Osteocyte (in vitro differentiated cells): ENCODE results near the gene MCTP2. TPM values are rescaled to one million over a fixed set of nuclear protein-coding genes. Genes with fewer than 3 reads are reported as not detected.

Experiments used
- DNase-seq: peaks from one replicate; pipeline ENCODE4 v3.0.0; 2021; ENCODE audit warnings: mixed read lengths; ENCODE audit not compliant: unreplicated experiment; ENCODE audit errors: extremely low spot score
- H3K27ac Mint-ChIP-seq: one replicate; pipeline ENCODE4 v1.8.0; 2021; ENCODE audit warnings: mild to moderate bottlenecking, mixed read lengths; ENCODE audit not compliant: unreplicated experiment
- H3K27me3 Mint-ChIP-seq: one replicate; pipeline ENCODE4 v1.8.0; 2021; ENCODE audit warnings: mixed read lengths; ENCODE audit not compliant: unreplicated experiment
- H3K36me3 Mint-ChIP-seq: one replicate; pipeline ENCODE4 v1.8.0; 2021; ENCODE audit warnings: mixed read lengths; ENCODE audit not compliant: unreplicated experiment
- H3K4me1 Mint-ChIP-seq: one replicate; pipeline ENCODE4 v1.8.0; 2021; ENCODE audit warnings: mixed read lengths; ENCODE audit not compliant: unreplicated experiment
- H3K4me3 Mint-ChIP-seq: one replicate; pipeline ENCODE4 v1.8.0; 2021; ENCODE audit warnings: mild to moderate bottlenecking, moderate library complexity, mixed read lengths; ENCODE audit not compliant: unreplicated experiment
- H3K9me3 Mint-ChIP-seq: one replicate; pipeline ENCODE4 v1.8.0; 2021; ENCODE audit warnings: mixed read lengths; ENCODE audit not compliant: unreplicated experiment
- total RNA-seq: library from RNA; stranded (reverse); gene quantifications from 2 replicates; pipeline ENCODE4 v1.2.1, GENCODE V29; 2021
- TF ChIP-seq, protein P1 (sequence below): fragments of 200-600 bp; sonication (generic); IDR thresholded peaks from 2 replicates; pipeline ENCODE4 v1.5.0; 2021; ENCODE audit warnings: antibody characterized with exemption, mild to moderate bottlenecking, moderate library complexity

Gene MCTP2
- total RNA-seq, 1 donor from 2014 or later, result 0.32 TPM

DNA sequence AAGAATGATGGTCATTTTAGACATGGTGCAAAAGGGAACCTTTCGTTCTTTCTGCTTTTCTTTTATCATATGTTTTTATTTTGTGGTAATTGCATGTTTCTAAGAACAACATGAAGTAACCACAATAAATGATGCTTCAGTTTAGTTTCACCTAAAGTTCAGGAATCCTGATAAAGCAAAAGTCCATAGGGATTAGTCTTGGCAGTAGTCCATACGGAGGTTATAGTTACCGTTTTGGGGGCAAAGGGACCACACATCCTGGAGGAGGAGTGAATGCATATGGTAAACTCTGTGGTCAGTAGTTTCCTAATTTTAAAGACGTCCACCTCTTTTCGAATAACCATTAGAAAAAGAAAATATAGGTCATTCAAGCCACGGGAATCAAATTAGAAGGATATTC lies 141.5 kb downstream of the MCTP2 start:
- no peak for DNase-seq
- H3K4me3 Mint-ChIP-seq, result no peak overlapping the region
- H3K27ac Mint-ChIP-seq, result no peak overlapping the region
- H3K4me1 Mint-ChIP-seq, result no peaks in the 10 kb centered on the region
- TF ChIP-seq, protein P1, sequence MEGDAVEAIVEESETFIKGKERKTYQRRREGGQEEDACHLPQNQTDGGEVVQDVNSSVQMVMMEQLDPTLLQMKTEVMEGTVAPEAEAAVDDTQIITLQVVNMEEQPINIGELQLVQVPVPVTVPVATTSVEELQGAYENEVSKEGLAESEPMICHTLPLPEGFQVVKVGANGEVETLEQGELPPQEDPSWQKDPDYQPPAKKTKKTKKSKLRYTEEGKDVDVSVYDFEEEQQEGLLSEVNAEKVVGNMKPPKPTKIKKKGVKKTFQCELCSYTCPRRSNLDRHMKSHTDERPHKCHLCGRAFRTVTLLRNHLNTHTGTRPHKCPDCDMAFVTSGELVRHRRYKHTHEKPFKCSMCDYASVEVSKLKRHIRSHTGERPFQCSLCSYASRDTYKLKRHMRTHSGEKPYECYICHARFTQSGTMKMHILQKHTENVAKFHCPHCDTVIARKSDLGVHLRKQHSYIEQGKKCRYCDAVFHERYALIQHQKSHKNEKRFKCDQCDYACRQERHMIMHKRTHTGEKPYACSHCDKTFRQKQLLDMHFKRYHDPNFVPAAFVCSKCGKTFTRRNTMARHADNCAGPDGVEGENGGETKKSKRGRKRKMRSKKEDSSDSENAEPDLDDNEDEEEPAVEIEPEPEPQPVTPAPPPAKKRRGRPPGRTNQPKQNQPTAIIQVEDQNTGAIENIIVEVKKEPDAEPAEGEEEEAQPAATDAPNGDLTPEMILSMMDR, result no peak
- H3K9me3 Mint-ChIP-seq, result no peaks in the 10 kb centered on the region
- no peaks in the 10 kb centered on the region for H3K27me3 Mint-ChIP-seq
- H3K36me3 Mint-ChIP-seq, result no peaks in the 10 kb centered on the region

DNA sequence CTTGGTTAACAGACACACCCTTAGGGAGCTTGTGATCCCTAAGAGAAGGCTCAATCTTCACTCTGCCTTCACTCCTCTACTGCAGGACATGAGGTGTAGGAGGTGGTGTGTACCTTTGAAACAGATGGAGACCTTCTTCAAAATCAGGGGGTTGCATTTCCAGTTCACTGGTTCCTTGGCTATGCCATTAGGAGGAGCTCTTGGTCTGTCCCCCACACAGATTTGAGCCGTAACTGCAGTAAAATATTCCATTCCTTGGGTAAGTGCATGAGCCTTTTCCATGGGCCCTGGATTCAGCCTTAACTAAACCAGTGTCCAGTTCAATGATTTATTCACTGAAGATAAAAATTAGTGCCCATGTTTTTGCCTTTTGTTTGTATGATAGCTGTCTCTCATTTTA lies 144.6 kb downstream of the MCTP2 start:
- no peak overlapping the region for H3K4me3 Mint-ChIP-seq
- H3K9me3 Mint-ChIP-seq, result no peaks in the 10 kb centered on the region
- no peaks in the 10 kb centered on the region for H3K4me1 Mint-ChIP-seq
- no peak for DNase-seq
- TF ChIP-seq, protein P1, result no peak
- H3K36me3 Mint-ChIP-seq, result no peaks in the 10 kb centered on the region
- H3K27ac Mint-ChIP-seq, result no peak overlapping the region
- H3K27me3 Mint-ChIP-seq, result no peaks in the 10 kb centered on the region

DNA sequence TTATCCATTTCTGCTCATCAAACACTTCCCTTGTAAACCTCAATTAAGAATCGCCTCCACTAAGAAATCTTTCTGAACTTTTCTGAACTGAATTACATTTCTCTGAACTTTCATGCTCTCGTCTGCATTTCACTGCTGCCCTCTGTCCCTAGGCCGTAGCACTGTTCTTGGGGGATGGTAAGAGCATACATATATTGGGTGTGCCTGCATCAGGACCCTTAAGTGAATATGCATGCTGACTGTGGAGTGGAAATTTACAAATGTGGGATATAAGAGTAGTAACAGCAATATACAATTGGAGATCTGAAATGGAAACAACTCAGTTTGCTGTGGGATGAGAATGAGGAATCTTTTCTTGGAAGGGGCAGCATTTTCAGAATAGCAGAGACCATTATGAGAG lies 148.6 kb downstream of the MCTP2 start:
- no peak overlapping the region for H3K27ac Mint-ChIP-seq
- no peak overlapping the region for H3K4me3 Mint-ChIP-seq
- no peaks in the 10 kb centered on the region for H3K4me1 Mint-ChIP-seq
- no peaks in the 10 kb centered on the region for H3K9me3 Mint-ChIP-seq
- H3K36me3 Mint-ChIP-seq, result no peaks in the 10 kb centered on the region
- H3K27me3 Mint-ChIP-seq, result no peaks in the 10 kb centered on the region
- TF ChIP-seq, protein P1, result no peak
- DNase-seq, result no peak

DNA sequence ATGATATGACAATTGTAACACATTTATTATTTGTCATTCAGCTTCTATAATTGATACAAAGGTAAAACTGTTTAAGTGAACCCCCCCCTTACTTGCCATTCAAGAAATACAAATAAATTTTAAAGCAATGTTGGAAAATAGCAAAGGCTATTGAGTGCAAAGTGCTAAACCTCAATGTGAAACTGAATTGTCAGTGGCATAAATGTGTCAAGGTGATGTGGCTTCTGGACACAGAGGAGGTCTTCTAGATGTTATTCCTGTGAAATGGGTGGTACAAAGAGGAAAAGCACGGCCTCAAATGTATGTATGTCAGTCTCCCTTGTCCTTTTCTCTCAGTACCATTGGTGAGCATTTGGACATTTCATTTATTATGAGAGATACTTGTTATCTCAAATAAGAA lies 149.4 kb downstream of the MCTP2 start:
- Mint-ChIP-seq H3K4me1 (no peaks in the 10 kb centered on the region), H3K4me3 (no peak overlapping the region)
- TF ChIP-seq, protein P1, result no peak

DNA sequence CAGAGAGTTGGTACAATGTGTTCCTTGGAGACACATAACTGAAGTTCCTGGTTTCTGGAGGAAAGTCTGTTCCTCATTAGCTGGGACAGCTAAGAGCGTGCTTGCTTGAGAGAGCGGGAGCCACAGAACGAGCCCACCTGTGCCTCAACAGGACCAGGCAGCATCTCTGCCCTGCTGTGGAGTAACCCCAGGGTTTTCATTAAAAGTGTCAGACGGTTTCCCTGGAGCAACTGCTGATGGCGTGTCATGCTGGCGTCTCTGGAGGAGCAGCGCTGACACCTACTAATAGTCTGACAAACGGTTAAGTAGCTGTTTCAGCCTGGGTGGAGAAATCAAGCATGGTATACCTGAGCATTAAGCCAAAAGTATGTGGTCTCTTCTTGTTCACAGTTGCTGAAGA lies 150.0 kb downstream of the MCTP2 start:
- H3K9me3 Mint-ChIP-seq, result no peaks in the 10 kb centered on the region
- H3K4me1 Mint-ChIP-seq, result no peaks in the 10 kb centered on the region
- no peak overlapping the region for H3K4me3 Mint-ChIP-seq
- no peak overlapping the region for H3K27ac Mint-ChIP-seq
- DNase-seq, result no peak
- H3K27me3 Mint-ChIP-seq, result no peaks in the 10 kb centered on the region
- TF ChIP-seq, protein P1, result no peak
- no peaks in the 10 kb centered on the region for H3K36me3 Mint-ChIP-seq

More for the DNA sequence above, 149.4 kb downstream of the MCTP2 start:
- Mint-ChIP-seq H3K27ac (no peak overlapping the region), H3K36me3 (no peaks in the 10 kb centered on the region), H3K9me3 (no peaks in the 10 kb centered on the region), H3K27me3 (no peaks in the 10 kb centered on the region)
- DNase-seq, result no peak
